ENCODE results near the gene CMIP. TPM values are rescaled to one million over a fixed set of nuclear protein-coding genes. Genes with fewer than 3 reads are reported as not detected.

The CMIP gene
- total RNA-seq, 1 experiment from 2014 or later, result 68.0 TPM

GRCh38 chr16:81731649-81732048, 287.0 kb downstream of the CMIP start:
- intact Hi-C loops (cut with micrococcal nuclease; ENCODE audit: unreplicated experiment), result loop anchor here (10.0 kb wide), 1 partner anchor 727 kb away; the partner anchor contains the start of genes CENPN and CMC2
- no peaks in the 10 kb centered on the region for H3K36me3 ChIP-seq (ENCODE audit: control insufficient read depth, insufficient read depth, low read length)
- Mint-ChIP-seq H3K36me3 (ENCODE audit: insufficient read depth, unreplicated experiment) (no peaks in the 10 kb centered on the region), H3K4me3 (ENCODE audit: unreplicated experiment) (no peak overlapping the region), H3K9me3 (ENCODE audit: unreplicated experiment) (no peaks in the 10 kb centered on the region), H3K27ac (ENCODE audit: unreplicated experiment) (no peak overlapping the region), H3K4me1 (ENCODE audit: low read depth, unreplicated experiment) (no peaks in the 10 kb centered on the region), H3K27me3 (ENCODE audit: insufficient read depth, unreplicated experiment) (no peaks in the 10 kb centered on the region)
- ChIA-PET CTCF (interaction anchor here (0.7 kb wide), 1 partner anchor 35 kb away, joined by 4 read pairs; no protein-coding TSS in a partner anchor), POLR2A (no interaction called here)
- DNase-seq, result no peak
- no peaks in the 10 kb centered on the region for H3K4me1 ChIP-seq
- TF ChIP-seq CTCF (IDR thresholded peaks at IDR 0.05; ENCODE audit: insufficient read depth in 1 of 2, low read depth in 1 of 2, low read length in 1 of 2, severe bottlenecking in 1 of 2, unreplicated experiment in 1 of 2), result no peak
- H3K27me3 ChIP-seq (replicated peaks; ENCODE audit: control insufficient read depth, insufficient read depth, low read length), result no peaks in the 10 kb centered on the region
- H3K9me3 ChIP-seq, result no peaks in the 10 kb centered on the region
- H3K4me3 ChIP-seq (ENCODE audit: low read depth, low read length), result no peak overlapping the region
- BruUV-seq (replicated peaks), result no TSS peak

GRCh38 chr16:81732699-81733098, 288.1 kb downstream of the CMIP start:
- H3K4me1 ChIP-seq, result peaks cover 3% of the 10 kb centered on the region; the same call in 1 of the 2 replicates
- POLR2A ChIA-PET, result no interaction called here
- no peaks in the 10 kb centered on the region for H3K27me3 ChIP-seq (replicated peaks; ENCODE audit: control insufficient read depth, insufficient read depth, low read length)
- no peaks in the 10 kb centered on the region for H3K36me3 ChIP-seq (ENCODE audit: control insufficient read depth, insufficient read depth, low read length)
- no peaks in the 10 kb centered on the region for H3K9me3 ChIP-seq
- Mint-ChIP-seq H3K4me3 (ENCODE audit: unreplicated experiment) (no peak overlapping the region), H3K27me3 (ENCODE audit: insufficient read depth, unreplicated experiment) (no peaks in the 10 kb centered on the region), H3K4me1 (ENCODE audit: low read depth, unreplicated experiment) (no peaks in the 10 kb centered on the region), H3K27ac (ENCODE audit: unreplicated experiment) (no peak overlapping the region), H3K9me3 (ENCODE audit: unreplicated experiment) (no peaks in the 10 kb centered on the region), H3K36me3 (ENCODE audit: insufficient read depth, unreplicated experiment) (no peaks in the 10 kb centered on the region)
- BruUV-seq (replicated peaks), result no TSS peak
- TF ChIP-seq CTCF (IDR thresholded peaks at IDR 0.05; ENCODE audit: insufficient read depth in 1 of 2, low read depth in 1 of 2, low read length in 1 of 2, severe bottlenecking in 1 of 2, unreplicated experiment in 1 of 2), result no peak
- intact Hi-C loops (cut with micrococcal nuclease; ENCODE audit: unreplicated experiment), result loop anchor here (10.0 kb wide), 1 partner anchor 728 kb away; the partner anchor contains the start of genes CENPN and CMC2
- CTCF ChIA-PET, result no interaction called here
- DNase-seq, result no peak
- H3K4me3 ChIP-seq (ENCODE audit: low read depth, low read length), result no peak overlapping the region

GRCh38 chr16:81733295-81733694, 288.7 kb downstream of the CMIP start:
- Mint-ChIP-seq H3K36me3 (ENCODE audit: insufficient read depth, unreplicated experiment) (no peaks in the 10 kb centered on the region), H3K4me3 (ENCODE audit: unreplicated experiment) (no peak overlapping the region), H3K9me3 (ENCODE audit: unreplicated experiment) (no peaks in the 10 kb centered on the region), H3K27ac (ENCODE audit: unreplicated experiment) (no peak overlapping the region), H3K4me1 (ENCODE audit: low read depth, unreplicated experiment) (no peaks in the 10 kb centered on the region), H3K27me3 (ENCODE audit: insufficient read depth, unreplicated experiment) (no peaks in the 10 kb centered on the region)
- no TSS peak for BruUV-seq (replicated peaks)
- Histone ChIP-seq H3K27me3 (replicated peaks; ENCODE audit: control insufficient read depth, insufficient read depth, low read length) (no peaks in the 10 kb centered on the region), H3K4me3 (ENCODE audit: low read depth, low read length) (no peak overlapping the region), H3K36me3 (ENCODE audit: control insufficient read depth, insufficient read depth, low read length) (no peaks in the 10 kb centered on the region), H3K9me3 (no peaks in the 10 kb centered on the region), H3K4me1 (peaks cover 9% of the 10 kb centered on the region; the same call in 1 of the 2 replicates)
- intact Hi-C loops (cut with micrococcal nuclease; ENCODE audit: unreplicated experiment), result loop anchor here (10.0 kb wide), 1 partner anchor 728 kb away; the partner anchor contains the start of genes CENPN and CMC2
- POLR2A ChIA-PET, result no interaction called here
- DNase-seq, result no peak
- no peak for TF ChIP-seq CTCF (IDR thresholded peaks at IDR 0.05; ENCODE audit: insufficient read depth in 1 of 2, low read depth in 1 of 2, low read length in 1 of 2, severe bottlenecking in 1 of 2, unreplicated experiment in 1 of 2)
- CTCF ChIA-PET, result interaction anchor here (0.7 kb wide), 1 partner anchor 365 kb away, joined by 3 read pairs; no protein-coding TSS in a partner anchor
